NK-92 (cell line): ENCODE data around the gene EVI2B.
"Not testable (repeated sequence)": the region's sequence is repeated elsewhere in the genome, so short reads cannot be mapped to it uniquely, and the experiment has no call there.

Experiments
- DNase-seq: peaks from one replicate; lab custom pipeline; 2025; ENCODE audit not compliant: unreplicated experiment; lab: John Stamatoyannopoulos, UW

EVI2B gene

DNA sequence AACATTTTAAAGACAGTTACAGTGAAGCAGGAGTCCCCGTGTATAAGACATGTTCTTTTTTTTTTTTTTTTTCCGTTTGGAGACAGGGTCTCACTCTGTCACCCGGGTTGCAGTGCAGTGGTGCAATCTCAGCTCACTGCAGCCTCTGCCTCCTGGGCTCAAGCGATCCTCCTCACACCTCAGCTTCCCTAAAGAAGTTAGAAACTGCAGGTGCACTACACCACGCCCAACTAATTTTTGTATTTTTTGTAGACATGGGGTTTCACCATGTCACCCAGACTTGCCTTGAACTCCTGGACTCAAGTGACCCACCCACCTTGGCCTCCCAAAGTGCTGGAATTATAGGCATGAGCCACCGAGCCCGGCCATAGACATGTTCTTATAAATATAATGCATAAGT is 3.0 kb downstream of the EVI2B start:
- DNase-seq: no peak

DNA sequence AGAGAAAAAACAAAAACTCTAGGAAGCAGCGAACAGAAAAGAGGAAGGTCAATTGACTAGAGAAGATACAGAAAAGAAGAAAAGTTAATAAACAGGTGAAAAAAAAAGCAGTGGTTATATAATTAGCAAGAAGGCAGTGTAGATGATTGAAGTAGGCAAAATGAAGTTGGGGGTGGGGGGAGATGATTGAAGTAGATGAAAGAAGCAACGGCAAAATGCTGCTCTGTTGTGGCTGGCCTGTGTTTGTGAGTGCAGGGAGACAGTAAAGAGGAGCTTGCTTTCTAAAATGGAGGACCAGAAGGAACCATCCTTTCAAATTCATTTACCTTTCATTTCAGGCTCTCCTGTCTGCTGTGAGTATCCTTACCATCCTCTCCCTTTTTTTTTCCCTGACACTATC is 3.6 kb downstream of the EVI2B start:
- DNase-seq: no peak

DNA sequence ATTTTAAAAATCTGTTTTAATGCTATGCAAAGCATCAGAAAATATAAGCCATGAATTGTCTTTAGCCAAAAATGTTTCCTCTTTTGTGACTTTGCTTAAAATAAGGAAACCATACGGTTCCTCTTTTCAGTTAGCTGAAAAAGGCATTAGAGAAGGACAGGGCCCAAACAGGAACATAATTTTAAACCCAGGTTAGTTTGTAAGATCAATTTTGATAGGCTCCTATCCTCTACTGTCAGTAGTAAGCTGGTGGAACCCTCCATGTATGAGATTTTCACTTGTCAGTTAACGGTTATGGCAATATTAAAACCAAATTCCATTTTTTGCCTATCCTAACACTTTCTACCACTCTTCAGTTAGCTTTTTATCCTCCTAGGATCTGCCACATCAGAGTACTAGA is 4.3 kb downstream of the EVI2B start:
- DNase-seq: no peak

DNA sequence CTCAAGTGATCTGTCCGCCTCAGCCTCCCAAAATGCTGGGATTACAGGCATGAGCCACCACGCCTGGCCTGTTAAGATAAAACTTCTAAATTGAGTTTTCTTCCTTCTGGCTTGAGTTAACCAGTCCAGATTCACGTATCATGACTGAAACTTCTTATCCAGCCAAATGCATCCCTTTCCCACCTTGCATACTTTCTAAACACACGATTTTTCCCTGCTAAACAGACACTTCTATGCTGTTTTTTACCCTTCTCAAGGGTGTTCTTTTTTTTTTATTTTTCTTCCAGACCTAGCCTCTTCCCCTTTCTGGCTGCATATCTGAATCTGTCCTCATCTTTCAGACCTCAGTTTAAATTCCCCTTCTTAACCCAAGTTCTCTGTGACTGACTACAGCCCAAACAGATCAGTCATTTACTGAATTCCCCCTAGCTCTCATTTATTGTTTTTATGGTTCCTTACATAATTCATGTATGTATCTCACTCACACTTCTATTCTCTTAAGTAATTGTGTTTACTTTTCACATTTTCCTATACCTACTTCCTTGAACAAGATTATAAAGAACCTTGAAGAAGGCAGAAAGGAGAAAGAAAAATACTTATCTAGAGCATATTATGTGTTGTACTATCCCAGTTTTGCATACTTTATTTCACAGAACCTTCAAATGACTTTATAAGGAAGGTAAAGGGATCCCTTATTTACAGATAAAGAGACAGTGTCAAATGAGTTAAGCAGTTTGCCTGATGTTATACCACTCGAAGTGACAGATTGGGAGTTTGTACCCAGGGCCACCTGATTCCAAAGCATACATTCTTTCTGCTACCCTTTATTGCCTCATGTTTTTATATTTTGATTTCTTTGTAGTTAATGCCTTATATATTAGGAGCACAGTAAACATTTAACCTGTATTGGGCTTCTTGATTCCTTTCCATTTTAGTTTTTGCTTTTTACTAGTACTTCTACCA is 5.2 kb downstream of the EVI2B start:
- no peak for DNase-seq

DNA sequence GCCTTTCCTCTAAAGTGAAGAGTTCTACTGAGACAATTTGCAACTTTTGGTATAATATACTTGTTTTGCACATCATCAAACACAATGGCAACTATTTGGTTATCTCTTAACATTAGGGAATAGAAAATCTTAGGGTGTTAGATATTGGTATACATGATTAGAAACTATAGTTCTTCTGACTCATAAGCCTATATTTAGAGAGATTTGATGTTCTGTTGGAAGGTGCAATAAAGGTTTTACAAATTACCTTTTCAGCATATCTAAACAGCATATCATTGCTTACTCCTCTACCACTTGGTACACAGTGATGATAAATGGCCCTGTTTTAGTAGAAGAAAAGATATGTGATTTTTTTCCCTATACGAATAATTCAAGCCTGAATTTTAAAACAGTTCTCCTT is 6.2 kb downstream of the EVI2B start:
- no peak for DNase-seq

DNA sequence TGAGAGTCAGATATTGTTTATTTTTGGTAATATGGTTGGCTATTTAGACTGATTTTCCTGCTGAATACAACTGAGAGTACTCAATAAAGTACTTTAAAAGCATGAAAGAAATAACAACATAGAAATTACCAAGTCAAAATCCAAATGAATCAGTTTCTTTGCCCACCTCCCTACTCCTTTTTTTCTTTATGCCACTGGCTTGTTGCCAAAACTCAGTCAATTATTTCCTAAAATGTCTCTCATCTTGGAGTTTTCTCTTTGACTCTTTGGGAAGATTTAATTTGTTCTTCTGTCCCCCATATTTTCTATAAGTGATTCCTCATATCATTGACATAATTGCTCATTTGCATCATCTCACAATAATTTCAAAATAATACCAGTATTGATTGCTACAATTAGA is 14.2 kb downstream of the EVI2B start:
- DNase-seq: no peak

DNA sequence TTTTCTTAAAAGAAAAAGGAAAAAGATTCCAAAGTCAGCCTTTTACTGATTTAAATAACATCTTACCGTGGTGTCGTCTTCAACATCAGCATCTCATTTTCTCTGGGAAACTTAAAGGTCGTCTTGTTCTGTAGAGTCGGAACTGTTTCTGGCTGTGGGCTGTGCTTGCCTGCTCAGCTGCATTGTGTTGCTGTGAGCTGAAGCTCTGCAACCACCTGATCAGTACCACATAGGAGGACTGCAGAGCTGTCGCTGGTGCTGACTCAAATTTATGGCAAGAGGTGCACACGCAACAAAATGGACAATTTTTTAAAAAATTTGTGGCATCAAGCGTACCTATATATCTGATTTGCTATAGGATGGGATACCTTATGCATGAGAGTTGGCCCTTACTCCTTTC is 16.8 kb downstream of the EVI2B start, which contains the start of gene OMG:
Gene OMG (minus strand): TSS at position 150 of the 400 bp plus-strand sequence. CDS start 908 bp downstream, outside the sequence.
- no peak for DNase-seq

DNA sequence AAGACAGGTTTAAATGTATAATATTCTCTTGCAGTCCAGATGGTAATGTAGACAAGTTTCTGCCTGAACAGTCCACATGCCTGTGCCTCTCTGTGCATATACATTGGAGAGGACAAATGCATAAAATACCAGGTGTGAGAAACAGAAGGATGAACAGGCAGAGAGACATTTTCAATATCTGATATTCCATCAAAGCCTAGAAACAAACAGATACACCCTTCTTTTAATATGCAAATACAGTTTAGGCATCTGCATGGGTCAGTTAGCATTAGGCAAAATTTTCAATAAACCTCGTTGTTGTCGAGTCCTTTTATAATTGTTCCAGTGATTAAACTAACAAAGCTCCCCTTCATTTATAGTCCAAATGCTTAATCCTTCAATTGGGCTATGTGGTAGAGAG is 17.7 kb downstream of the EVI2B start:
- DNase-seq: no peak

DNA sequence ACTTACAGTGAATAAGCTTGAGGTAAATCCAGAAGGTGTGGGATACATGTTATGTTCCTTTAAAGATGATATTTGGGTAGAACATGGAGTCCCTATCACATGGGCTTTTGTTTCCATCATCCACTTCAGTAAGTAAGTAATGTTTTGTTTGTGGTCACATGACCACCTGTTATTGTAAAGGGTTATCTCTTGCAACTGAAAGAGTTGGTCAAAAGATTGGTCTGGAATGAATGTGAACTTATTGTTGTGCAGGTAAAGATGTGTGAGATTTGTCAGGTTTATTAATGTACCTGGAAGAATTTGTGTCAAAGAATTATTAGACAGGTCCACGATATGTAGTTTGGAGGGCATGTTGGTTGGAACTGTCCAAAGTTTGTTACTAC is 18.4 kb downstream of the EVI2B start:
- no peak for DNase-seq

DNA sequence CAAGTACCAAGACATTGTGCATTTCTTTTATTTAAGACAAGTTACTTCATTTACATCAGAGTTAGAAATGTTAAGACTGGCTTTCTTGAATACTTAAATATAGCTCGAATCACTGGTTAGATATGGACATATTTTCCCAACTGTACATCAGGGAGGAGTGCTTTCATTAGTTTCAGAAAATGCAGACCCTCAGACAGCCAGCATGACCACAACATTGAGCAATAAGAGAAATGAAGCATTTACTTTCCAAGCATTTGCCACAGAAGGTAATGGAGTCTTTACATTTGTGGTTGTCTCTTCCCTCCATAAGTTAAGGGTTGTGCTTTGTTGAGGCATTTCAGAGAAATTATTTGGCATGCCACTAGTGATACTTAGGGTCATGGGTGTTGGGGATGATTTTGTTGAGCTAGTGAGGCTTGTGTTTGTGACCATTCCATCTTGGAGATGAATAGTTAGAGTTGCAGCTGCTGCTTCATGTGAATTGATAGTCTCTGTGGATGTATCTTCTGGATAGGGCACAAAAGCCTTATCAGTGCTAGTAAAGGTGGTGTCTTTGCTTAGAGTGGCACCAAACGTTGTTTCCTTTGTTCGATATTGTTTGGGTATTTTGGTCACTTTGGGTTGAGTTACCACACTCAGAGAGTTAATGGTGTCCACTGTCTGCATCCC is 18.9 kb downstream of the EVI2B start:
- no peak for DNase-seq

DNA sequence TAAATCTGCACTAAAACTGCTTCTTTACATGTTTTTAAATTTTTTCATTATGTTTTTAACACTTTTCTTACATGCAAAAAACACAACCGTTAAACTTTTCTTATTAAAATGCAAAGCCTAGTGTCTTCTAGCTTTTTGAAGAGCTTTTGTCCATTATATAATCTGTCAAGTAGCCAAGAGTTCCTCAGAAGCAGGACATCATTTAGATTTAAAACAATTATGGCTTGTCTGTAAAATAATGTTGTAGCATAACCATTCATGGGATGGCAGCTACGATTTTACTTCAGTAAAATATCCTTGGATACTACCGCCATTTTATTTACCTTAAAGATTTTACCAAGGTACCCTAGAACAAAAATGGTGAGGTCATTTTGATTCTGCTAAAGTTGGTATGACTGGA is 19.6 kb downstream of the EVI2B start:
- no peak for DNase-seq

DNA sequence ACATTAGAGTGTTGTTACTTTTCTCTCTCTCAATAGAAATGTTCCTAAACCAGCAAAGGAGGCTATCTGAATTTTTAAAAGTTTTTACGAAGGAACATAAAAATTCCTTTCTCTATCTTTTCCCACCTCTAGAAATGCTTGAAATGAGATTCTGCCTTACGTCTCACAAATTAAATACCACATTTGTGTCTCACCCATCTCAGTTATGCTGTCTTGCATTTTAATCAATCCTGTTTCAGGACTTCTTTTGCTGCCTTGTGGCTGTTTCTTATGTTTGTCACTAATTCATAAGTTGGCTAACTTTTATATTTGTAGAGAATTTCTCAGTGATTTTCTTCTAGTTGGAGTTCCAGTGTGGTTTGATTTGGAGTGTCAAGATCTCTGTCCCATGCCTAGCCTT is 20.3 kb downstream of the EVI2B start:
- DNase-seq: no peak

DNA sequence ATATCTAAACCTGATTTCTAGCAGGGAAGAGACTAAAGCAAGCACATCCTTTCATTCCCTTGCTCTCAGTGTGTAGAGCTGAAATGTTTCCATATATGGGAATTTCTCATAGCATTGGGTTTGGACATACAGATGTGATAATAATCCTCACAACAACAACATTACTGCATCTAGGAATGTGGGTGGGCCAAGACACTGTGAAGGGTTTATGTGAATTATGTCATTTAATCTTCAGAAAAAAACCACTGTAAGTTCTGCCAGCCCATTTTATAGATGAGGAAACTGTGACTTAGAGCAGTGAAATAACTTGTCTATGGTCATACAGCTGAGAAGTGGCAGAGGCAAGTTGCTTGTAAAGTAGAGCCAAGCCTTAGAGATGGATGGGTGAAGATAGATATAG is 22.0 kb downstream of the EVI2B start:
- no peak for DNase-seq

DNA sequence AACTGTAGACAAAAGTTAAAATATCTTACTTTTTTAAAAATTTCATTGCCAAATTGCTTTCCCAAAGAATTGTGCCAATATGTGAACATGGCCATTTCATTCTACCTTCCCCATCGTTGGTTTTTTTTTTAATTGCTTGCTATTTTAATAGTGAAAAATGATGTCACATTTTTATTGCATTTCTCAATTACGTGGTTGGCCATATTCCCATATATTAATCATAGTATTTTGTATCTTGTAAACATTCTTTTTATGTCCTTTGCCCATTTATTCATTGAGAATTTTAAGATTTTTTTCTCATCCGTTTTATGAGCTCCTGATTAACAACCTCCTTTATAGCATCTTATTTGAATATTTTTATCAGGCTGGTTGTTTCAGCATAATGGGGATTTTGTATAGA is 24.1 kb downstream of the EVI2B start:
- no peak for DNase-seq

DNA sequence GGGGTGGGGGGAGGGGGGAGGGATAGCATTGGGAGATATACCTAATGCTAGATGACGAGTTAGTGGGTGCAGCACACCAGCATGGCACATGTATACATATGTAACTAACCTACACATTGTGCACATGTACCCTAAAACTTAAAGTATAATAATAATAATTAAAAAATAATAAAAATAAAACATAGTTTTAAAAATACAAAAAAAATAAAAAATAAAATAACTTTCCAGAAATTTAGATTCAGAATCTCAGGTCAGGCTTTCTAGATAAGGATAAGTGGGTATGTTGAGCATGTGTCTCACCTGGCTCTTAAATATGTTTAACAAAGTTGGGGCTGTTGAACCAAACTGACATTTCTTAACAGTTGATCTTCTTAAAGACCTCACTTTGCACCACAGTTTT is 25.9 kb downstream of the EVI2B start:
- not testable (repeated sequence) for DNase-seq

DNA sequence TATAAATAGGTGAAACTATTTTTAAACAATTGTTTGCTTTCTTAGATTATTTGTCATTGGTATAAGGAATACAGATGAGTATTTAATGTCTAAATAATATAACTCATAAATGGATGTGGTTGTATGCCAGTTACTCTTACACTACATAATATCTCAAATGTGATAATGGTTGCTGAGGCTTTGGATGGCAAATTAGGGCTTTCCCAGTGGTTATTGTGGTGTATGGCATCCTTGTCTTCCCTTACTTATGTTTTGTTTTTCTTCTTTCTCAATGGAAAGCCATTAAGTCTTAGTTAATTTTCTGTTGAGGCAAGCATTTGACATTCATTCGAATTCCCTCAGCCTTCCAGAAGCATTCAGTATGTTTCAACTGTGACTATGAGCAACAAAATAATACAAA is 27.3 kb downstream of the EVI2B start:
- no peak for DNase-seq

DNA sequence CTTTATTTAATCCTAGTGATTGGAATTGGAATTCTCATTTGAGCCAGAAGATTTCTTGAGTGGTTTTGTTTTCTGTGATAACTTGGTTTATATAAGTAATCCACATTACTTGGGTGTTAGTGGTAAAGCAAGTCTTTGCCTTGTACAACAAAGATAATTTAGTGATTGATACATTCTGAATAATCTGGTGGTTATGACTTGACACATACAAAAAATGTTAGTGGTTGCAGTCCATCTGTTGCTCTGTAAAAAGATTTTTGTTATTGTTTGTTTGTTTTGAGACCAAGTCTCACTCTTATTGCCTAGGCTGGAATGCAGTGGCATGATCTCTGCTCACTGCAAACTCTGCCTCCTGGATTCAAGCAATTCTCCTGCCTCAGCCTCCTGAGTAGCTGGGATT is 30.0 kb downstream of the EVI2B start:
- DNase-seq: no peak

DNA sequence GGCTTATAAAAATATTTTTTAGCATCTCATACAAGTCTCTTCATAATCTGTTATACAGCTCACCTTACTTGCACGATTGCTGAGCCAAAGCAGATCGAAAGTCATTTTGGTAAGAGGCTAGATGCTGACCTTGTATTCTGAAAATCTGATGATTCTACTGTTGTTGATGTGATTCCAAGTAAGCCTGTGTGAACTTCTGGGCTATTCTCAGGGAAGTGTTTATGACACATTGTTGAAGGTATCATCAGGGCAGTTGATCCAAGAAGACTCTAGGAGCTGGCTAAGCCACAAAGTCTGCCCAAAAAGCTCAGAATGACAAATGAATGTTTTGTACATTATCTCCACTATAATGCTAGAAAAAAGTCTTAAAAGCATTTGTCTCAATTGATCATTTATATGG is 32.8 kb downstream of the EVI2B start:
- no peak for DNase-seq

DNA sequence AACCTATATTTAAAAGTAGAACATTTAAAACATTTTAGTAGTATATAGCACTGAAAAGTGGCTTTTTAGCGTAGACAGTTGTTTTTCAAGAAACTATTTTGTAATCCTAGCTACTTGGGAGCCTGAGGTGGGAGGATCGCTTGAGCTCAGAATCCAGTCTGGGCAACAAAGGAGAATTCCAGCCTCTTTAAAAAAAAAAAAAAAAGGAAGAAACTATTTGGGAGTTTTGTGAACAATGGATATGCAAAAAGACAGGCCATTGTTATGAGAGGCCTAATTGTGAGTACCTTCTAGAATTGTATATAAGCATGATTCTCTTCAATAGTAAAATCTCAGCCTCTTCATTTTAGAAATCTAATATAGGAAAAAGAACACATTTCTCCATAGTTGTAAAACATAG is 34.5 kb downstream of the EVI2B start:
- no peak for DNase-seq

DNA sequence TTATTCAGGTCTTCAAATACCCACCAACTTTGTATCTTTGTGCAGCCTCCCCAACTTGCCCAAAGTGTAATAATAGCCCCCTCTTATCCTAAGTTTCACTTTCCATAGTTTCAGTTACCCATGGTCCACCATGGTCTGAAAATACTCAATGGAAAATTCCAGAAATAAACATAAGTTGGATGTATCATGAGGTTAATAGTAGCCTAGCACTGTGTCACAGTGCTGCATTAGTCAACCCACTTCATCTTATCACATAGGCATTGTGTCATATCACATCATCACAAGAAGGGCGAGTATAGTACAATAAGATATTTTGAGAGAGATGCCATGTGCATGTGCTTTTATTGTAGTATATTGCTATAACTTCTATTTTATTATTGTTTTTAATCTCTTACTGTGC is 38.7 kb downstream of the EVI2B start:
- DNase-seq: no peak

DNA sequence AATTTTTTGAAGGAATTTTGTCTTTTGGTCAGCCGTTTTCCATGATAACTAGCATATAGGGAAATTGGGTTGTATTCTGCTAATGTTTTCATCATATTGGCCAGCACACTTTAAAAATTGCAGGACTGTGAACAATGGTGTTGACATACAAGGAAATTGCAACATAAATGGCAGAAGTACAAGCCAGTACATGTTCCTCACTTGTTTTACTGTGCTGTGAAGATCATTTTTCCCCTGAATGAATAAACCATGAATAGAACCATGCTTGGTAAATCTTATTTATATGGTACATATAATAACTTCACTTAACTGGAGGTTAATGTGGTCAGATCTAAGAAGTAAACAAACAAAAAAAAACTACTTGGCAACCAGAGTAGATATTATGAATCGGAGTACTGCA is 39.6 kb downstream of the EVI2B start:
- no peak for DNase-seq

DNA sequence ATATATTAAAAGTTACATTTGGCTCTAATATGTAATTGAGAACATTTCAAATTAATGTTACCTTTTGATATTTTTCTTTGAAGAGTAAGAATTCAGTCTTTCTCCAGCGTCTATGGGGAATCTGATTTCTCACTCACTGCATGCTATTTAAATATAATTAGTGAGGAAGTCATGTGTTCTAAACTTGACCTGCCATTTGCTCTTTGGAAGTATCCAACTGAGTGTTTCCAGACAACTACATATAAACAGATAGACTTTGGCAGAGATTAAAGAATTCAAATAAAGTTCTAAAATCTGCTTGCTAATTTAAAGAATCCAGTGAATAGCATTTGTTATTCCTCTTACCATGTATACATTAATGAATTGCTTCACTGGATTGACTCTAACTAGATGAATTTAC is 40.3 kb downstream of the EVI2B start:
- no peak for DNase-seq
